H9 (cell line): ENCODE data around the gene ROCK2. TPM values are rescaled to one million over a fixed set of nuclear protein-coding genes. Genes with fewer than 3 reads are reported as not detected.
A peak's percentile ranks its signal among the peaks of the same experiment; 100 is the strongest.

ENCODE experiments used
- DNase-seq: peaks from one replicate; pipeline ENCODE4 v3.0.0-alpha.2; 2017
- H2AFZ ChIP-seq: one replicate; pipeline ENCODE4 v1.6.1; 2013; ENCODE audit warnings: mild to moderate bottlenecking, low read length, control low read depth, moderate library complexity
- H2AK5ac ChIP-seq: 2 replicates; pipeline ENCODE4 v1.6.1; 2013; ENCODE audit warnings: low read length, control low read depth, mixed read lengths; ENCODE audit not compliant: insufficient read length
- H2BK120ac ChIP-seq: one replicate; pipeline ENCODE4 v1.6.1; 2013; ENCODE audit warnings: low read depth, mild to moderate bottlenecking, low read length, control low read depth, inconsistent platforms; ENCODE audit not compliant: poor library complexity, severe bottlenecking
- H2BK12ac ChIP-seq: 2 replicates; pipeline ENCODE4 v1.6.1; 2013; ENCODE audit warnings: low read length, control low read depth, mixed read lengths, low read depth; ENCODE audit not compliant: insufficient read length
- H2BK15ac ChIP-seq: 2 replicates; pipeline ENCODE4 v1.6.1; 2013; ENCODE audit warnings: low read depth, low read length, control low read depth
- H2BK20ac ChIP-seq: one replicate; pipeline ENCODE4 v1.6.1; 2013; ENCODE audit warnings: low read depth, mild to moderate bottlenecking, low read length, control low read depth, inconsistent platforms; ENCODE audit not compliant: poor library complexity, severe bottlenecking
- H2BK5ac ChIP-seq: 2 replicates; pipeline ENCODE4 v1.6.1; 2013; ENCODE audit warnings: low read length, control low read depth, mixed read lengths; ENCODE audit not compliant: insufficient read length
- H3K14ac ChIP-seq: 2 replicates; pipeline ENCODE4 v1.6.1; 2013; ENCODE audit warnings: low read length, control low read depth; ENCODE audit not compliant: insufficient read depth
- H3K18ac ChIP-seq: 2 replicates; pipeline ENCODE4 v1.6.1; 2013; ENCODE audit warnings: low read depth, mild to moderate bottlenecking, mixed read lengths, low read length, control low read depth; ENCODE audit not compliant: insufficient read length
- H3K23ac ChIP-seq: 2 replicates; pipeline ENCODE4 v1.6.1; 2013; ENCODE audit warnings: low read length, control low read depth, mixed read lengths, low read depth; ENCODE audit not compliant: insufficient read length
- H3K23me2 ChIP-seq: 2 replicates; pipeline ENCODE4 v1.6.1; 2013; ENCODE audit warnings: low read depth, mild to moderate bottlenecking, mixed read lengths, low read length, control low read depth; ENCODE audit not compliant: insufficient read length, poor library complexity, severe bottlenecking
- H3K27ac ChIP-seq: 2 replicates; pipeline ENCODE4 v1.5.1; 2013; ENCODE audit warnings: low read length, control low read depth, mixed read lengths, low read depth; ENCODE audit not compliant: insufficient read length
- H3K27me3 ChIP-seq: 2 replicates; pipeline ENCODE4 v1.6.1; 2013; ENCODE audit warnings: low read length, control low read depth, inconsistent platforms; ENCODE audit not compliant: insufficient read depth
- H3K4ac ChIP-seq: 2 replicates; pipeline ENCODE4 v1.6.1; 2013; ENCODE audit warnings: low read depth, mild to moderate bottlenecking, control low read depth, inconsistent platforms, low read length, moderate library complexity
- H3K4me1 ChIP-seq: 2 replicates; pipeline ENCODE4 v1.6.1; 2013; ENCODE audit warnings: low read length, control low read depth, inconsistent platforms; ENCODE audit not compliant: insufficient read depth
- H3K4me2 ChIP-seq: 2 replicates; pipeline ENCODE4 v1.6.1; 2013; ENCODE audit warnings: low read length, control low read depth, mixed read lengths; ENCODE audit not compliant: insufficient read length, insufficient read depth
- H3K56ac ChIP-seq: 2 replicates; pipeline ENCODE4 v1.6.1; 2013; ENCODE audit warnings: low read depth, mild to moderate bottlenecking, mixed read lengths, low read length, control low read depth; ENCODE audit not compliant: insufficient read length
- H3K79me1 ChIP-seq: 2 replicates; pipeline ENCODE4 v1.6.1; 2013; ENCODE audit warnings: low read depth, mild to moderate bottlenecking, moderate library complexity, low read length, control low read depth, inconsistent platforms; ENCODE audit not compliant: insufficient read depth, poor library complexity, severe bottlenecking
- H3K79me2 ChIP-seq: 2 replicates; pipeline ENCODE4 v1.6.1; 2013; ENCODE audit warnings: low read length, control low read depth, inconsistent platforms; ENCODE audit not compliant: insufficient read depth
- H3K9ac ChIP-seq: 2 replicates; pipeline ENCODE4 v1.6.1; 2013; ENCODE audit warnings: low read length, control low read depth, mixed read lengths; ENCODE audit not compliant: insufficient read length; ENCODE audit errors: extremely low read depth
- H3K9me3 ChIP-seq: one replicate; pipeline ENCODE4 v1.6.1; 2013; ENCODE audit warnings: low read depth, low read length, inconsistent platforms; ENCODE audit not compliant: control insufficient read depth
- H3T11ph ChIP-seq: one replicate; pipeline ENCODE4 v1.6.1; 2013; ENCODE audit warnings: mild to moderate bottlenecking, low read length, control low read depth, inconsistent platforms
- H4K20me1 ChIP-seq: one replicate; pipeline ENCODE4 v1.6.1; 2013; ENCODE audit not compliant: control insufficient read depth, insufficient read length, insufficient read depth
- H4K5ac ChIP-seq: 2 replicates; pipeline ENCODE4 v1.6.1; 2013; ENCODE audit warnings: low read depth, mild to moderate bottlenecking, mixed read lengths, low read length, control low read depth; ENCODE audit not compliant: insufficient read length
- H4K8ac ChIP-seq: replicated peaks from 2 replicates; pipeline ENCODE4 v1.6.1; 2013; ENCODE audit warnings: low read length, control low read depth, mixed read lengths, low read depth; ENCODE audit not compliant: insufficient read length
- H4K91ac ChIP-seq: 2 replicates; pipeline ENCODE4 v1.6.1; 2013; ENCODE audit warnings: low read depth, mild to moderate bottlenecking, moderate library complexity, mixed read lengths, low read length, control low read depth; ENCODE audit not compliant: insufficient read length
- H3K27ac Mint-ChIP-seq, 3 experiments: 2 replicates in 2 of 3; 3 replicates in 1 of 3; pipeline ENCODE4 v1.8.0; 2020 to 2021; ENCODE audit warnings: mixed read lengths in 3 of 3, mild to moderate bottlenecking in 1 of 3, moderate library complexity in 1 of 3
- H3K27me3 Mint-ChIP-seq: 2 replicates; pipeline ENCODE4 v1.8.0; 2021; ENCODE audit warnings: low read depth, mild to moderate bottlenecking, moderate library complexity, mixed read lengths
- H3K36me3 Mint-ChIP-seq, 3 experiments: 2 replicates in 2 of 3; 3 replicates in 1 of 3; pipeline ENCODE4 v1.8.0; 2020 to 2021; ENCODE audit warnings: low read depth in 3 of 3, mixed read lengths in 3 of 3; ENCODE audit not compliant: insufficient read depth in 1 of 3
- H3K4me1 Mint-ChIP-seq, 2 experiments: 2 replicates each; pipeline ENCODE4 v1.8.0; 2020; ENCODE audit warnings: mixed read lengths in 2 of 2
- H3K4me3 Mint-ChIP-seq, 2 experiments: 2 replicates in 1 of 2; 3 replicates in 1 of 2; pipeline ENCODE4 v1.8.0; 2020 to 2021; ENCODE audit warnings: mild to moderate bottlenecking in 2 of 2, mixed read lengths in 2 of 2, moderate library complexity in 1 of 2
- H3K9me3 Mint-ChIP-seq, 2 experiments: 2 replicates in 1 of 2; 3 replicates in 1 of 2; pipeline ENCODE4 v1.8.0; 2020; ENCODE audit warnings: mild to moderate bottlenecking in 2 of 2, mixed read lengths in 2 of 2, moderate library complexity in 1 of 2
- WGBS: extraction: QIAGEN DNeasy Blood & Tissue Kit; methylation state at CpG from one replicate; pipeline ENCODE4 v1.1.7; 2013; ENCODE audit warnings: missing lambda C conversion rate, low lambda C conversion rate, mixed read lengths; ENCODE audit not compliant: insufficient read length; ENCODE audit errors: extremely low coverage; 5-methylcytosine and 5-hydroxymethylcytosine counted together
- total RNA-seq: library from RNA; stranded (reverse); gene quantifications from 2 replicates; pipeline ENCODE4 v1.2.1, GENCODE V29; 2021
- TF ChIP-seq, protein P1 (sequence below): fragments of 200-600 bp; sonication (generic); conservative IDR thresholded peaks from 3 replicates; pipeline ENCODE4 v1.8.0; 2021; ENCODE audit warnings: antibody characterized with exemption, mild to moderate bottlenecking

The ROCK2 gene
- total RNA-seq, 1 experiment from 2014 or later: 33.2 TPM

DNA sequence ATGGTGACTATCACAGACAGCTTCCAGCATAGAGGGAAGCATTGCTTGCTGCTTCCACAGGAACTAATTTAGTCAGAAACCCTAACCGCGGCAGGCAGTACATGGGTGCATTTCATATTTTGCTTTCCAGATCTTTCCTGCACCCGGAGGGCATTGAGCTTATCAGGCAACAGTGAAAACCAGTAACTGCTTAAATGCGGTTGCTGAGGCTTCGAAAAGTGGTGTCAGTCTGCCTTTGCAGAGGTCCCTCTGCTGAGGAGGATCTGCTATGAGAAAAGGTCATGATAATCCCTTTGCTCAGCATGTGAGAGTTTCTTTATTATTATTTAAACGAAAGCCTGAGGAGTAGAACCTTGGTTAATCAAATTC lies 44.6 kb upstream of the ROCK2 start:
- no peak for DNase-seq
- H4K5ac ChIP-seq: no peak overlapping the region
- no peak overlapping the region for H3K14ac ChIP-seq
- no peak overlapping the region for H3K27ac ChIP-seq
- H3K18ac ChIP-seq: no peak overlapping the region
- no peak overlapping the region for H3K4ac ChIP-seq
- no peak overlapping the region for H4K91ac ChIP-seq
- peaks cover 2% of the 10 kb centered on the region; the same call in 1 of the 2 replicates for H3K4me1 ChIP-seq
- H3K56ac ChIP-seq: no peak overlapping the region
- no peak overlapping the region for H2AFZ ChIP-seq
- no peak overlapping the region for H3T11ph ChIP-seq
- no peaks in the 10 kb centered on the region for H3K79me2 ChIP-seq
- H3K79me1 ChIP-seq: no peaks in the 10 kb centered on the region
- no peak overlapping the region for H4K8ac ChIP-seq
- H2BK120ac ChIP-seq: no peak overlapping the region
- H2BK12ac ChIP-seq: no peak overlapping the region
- no peak overlapping the region for H2BK20ac ChIP-seq
- Mint-ChIP-seq H3K27ac (peak overlapping the region in 2 of 3 experiments; percentile 26 to 71; a peak in 2 of 7 replicates), H3K4me1 (peaks cover 36 to 47% of the 10 kb centered on the region in 2 experiments), H3K36me3 (no peaks in the 10 kb centered on the region), H3K9me3 (no peaks in the 10 kb centered on the region), H3K27me3 (peaks cover 1% of the 10 kb centered on the region; the same call in 1 of the 2 replicates), H3K4me3 (no peak overlapping the region; a peak in 1 of 5 replicates)
- no peak overlapping the region for H3K4me2 ChIP-seq
- no peak overlapping the region for H2BK15ac ChIP-seq
- no peaks in the 10 kb centered on the region for H3K23me2 ChIP-seq
- no peak overlapping the region for H2BK5ac ChIP-seq
- H3K9me3 ChIP-seq: no peaks in the 10 kb centered on the region
- H3K27me3 ChIP-seq: no peaks in the 10 kb centered on the region
- H3K9ac ChIP-seq: no peak overlapping the region
- WGBS: no CpG with 5 or more reads among the region's 6 CpGs
- H2AK5ac ChIP-seq: no peak overlapping the region
- H4K20me1 ChIP-seq: no peaks in the 10 kb centered on the region
- no peak overlapping the region for H3K23ac ChIP-seq
- TF ChIP-seq, protein P1, sequence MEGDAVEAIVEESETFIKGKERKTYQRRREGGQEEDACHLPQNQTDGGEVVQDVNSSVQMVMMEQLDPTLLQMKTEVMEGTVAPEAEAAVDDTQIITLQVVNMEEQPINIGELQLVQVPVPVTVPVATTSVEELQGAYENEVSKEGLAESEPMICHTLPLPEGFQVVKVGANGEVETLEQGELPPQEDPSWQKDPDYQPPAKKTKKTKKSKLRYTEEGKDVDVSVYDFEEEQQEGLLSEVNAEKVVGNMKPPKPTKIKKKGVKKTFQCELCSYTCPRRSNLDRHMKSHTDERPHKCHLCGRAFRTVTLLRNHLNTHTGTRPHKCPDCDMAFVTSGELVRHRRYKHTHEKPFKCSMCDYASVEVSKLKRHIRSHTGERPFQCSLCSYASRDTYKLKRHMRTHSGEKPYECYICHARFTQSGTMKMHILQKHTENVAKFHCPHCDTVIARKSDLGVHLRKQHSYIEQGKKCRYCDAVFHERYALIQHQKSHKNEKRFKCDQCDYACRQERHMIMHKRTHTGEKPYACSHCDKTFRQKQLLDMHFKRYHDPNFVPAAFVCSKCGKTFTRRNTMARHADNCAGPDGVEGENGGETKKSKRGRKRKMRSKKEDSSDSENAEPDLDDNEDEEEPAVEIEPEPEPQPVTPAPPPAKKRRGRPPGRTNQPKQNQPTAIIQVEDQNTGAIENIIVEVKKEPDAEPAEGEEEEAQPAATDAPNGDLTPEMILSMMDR: no peak
